NCI-H146 treated with DMSO at 0.1 percent for 48 hours (cell line): ENCODE measurements around the gene IPO13.

ENCODE experiments used
- DNase-seq: peaks from one replicate; lab custom pipeline; 2025; ENCODE audit not compliant: unreplicated experiment; lab: John Stamatoyannopoulos, UW

Gene IPO13, protein sequence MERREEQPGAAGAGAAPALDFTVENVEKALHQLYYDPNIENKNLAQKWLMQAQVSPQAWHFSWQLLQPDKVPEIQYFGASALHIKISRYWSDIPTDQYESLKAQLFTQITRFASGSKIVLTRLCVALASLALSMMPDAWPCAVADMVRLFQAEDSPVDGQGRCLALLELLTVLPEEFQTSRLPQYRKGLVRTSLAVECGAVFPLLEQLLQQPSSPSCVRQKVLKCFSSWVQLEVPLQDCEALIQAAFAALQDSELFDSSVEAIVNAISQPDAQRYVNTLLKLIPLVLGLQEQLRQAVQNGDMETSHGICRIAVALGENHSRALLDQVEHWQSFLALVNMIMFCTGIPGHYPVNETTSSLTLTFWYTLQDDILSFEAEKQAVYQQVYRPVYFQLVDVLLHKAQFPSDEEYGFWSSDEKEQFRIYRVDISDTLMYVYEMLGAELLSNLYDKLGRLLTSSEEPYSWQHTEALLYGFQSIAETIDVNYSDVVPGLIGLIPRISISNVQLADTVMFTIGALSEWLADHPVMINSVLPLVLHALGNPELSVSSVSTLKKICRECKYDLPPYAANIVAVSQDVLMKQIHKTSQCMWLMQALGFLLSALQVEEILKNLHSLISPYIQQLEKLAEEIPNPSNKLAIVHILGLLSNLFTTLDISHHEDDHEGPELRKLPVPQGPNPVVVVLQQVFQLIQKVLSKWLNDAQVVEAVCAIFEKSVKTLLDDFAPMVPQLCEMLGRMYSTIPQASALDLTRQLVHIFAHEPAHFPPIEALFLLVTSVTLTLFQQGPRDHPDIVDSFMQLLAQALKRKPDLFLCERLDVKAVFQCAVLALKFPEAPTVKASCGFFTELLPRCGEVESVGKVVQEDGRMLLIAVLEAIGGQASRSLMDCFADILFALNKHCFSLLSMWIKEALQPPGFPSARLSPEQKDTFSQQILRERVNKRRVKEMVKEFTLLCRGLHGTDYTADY

GRCh38 chr1:43946236-43947060 lies at the start of gene IPO13:
IPO13 (plus strand) TSS chr1:43946950; CDS start chr1:43947601, 651 bp downstream.
- peak; percentile 75 for DNase-seq

GRCh38 chr1:43898981-43899380 lies 47.8 kb upstream of the IPO13 start:
- DNase-seq = no peak

- no peak for DNase-seq
Measured at GRCh38 chr1:43900386-43900785, 46.4 kb upstream of the IPO13 start.

GRCh38 chr1:43901196-43901961 lies 45.4 kb upstream of the IPO13 start:
- DNase-seq = no peak

DNA sequence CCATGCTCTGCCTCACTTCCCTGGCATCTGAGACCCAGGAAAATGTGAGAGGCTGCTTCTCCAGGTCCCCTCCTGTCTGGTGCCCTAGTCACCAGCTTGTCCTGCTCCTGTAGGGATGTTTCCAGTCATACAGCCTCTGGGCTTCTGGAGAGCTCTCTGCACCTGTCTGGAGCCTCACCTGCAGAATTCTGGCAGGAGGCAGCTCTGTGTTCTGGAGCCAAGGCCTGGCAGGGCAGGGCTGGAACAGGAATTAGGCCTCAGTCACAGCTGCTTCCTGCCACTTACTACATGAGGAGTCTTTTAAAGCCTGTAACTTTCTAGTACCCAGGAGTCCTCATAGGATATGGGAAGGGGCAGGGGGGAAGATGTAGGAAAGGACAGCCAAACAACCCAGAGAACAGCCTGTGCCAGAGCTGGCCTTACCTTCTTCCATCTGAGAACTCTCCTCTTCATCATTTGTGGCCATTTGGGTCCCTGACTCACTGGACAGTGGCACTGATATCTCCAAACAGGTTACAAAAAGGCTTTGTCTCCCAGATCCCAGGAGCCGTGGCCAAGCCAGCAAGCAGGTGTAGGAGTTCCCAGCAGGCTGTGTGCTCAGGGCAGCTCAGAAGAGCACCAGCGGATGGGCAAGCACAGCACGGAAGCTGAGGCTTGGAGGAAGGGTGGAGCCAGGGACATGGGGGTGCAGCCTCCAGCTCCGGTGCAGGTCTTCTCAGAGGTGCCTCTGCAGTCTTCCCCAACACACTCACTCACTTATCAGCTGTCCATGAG lies 44.5 kb upstream of the IPO13 start:
- DNase-seq = no peak

DNA sequence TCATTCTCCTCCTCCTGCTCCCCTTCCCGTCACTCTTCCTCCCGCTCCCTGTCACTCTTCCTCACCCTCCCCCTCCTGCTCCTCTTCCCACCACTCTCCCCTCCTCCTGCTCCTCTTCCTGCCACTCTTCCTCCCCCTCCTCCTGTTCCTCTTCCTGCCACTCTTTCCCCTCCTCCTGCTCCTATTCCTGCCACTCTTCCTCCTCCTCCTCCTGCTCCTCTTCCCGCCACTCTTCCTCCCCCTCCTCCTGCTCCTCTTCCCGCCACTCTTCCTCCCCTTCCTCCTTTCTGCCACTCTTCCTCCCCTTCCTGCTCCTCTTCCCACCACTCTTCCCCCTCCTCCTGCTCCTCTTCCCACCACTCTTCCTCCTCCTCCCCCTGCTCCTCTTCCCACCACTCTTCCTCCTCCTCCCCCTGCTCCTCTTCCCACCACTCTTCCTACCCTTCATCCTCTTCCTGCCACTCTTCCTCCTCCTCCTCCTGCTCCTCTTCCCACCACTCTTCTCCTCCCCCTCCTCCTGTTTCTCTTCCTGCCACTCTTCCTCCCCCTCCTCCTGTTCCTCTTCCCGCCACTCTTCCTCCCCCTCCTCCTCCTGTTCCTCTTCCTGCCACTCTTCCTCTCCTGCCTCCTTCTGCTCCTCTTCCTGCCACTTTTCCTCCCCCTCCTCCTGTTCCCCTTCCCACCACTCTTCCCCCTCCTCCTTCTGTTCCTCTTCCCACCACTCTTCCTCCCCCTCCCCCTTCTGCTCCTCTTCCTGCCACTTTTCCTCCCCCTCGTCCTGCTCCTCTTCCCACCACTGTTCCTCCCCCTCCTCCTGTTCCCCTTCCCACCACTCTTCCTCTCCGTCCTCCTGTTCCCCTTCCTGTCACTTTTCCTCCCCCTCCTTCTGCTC lies 41.8 kb upstream of the IPO13 start:
- DNase-seq = no peak

DNA sequence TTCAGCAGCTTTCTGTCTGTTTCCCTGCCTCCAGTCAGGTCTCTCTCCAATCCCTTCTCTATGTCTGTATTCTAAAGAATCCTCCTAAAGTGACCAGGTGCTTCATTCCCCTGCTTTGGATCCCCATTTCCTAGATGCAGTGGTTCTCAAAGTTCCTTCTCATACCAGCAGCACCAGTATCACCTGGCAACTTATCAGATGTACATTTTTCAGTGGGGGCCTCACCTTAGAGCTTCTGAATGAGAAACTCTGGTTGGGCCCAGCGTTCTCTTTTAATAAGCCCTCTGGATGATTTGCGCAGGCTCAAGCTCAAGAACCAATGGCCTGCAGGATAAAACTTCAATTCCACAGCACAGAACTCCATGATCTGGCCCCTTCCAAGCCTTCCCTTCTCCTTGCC lies 38.5 kb upstream of the IPO13 start:
- no peak for DNase-seq

GRCh38 chr1:43908858-43909257 lies 37.9 kb upstream of the IPO13 start:
- DNase-seq = no peak

DNA sequence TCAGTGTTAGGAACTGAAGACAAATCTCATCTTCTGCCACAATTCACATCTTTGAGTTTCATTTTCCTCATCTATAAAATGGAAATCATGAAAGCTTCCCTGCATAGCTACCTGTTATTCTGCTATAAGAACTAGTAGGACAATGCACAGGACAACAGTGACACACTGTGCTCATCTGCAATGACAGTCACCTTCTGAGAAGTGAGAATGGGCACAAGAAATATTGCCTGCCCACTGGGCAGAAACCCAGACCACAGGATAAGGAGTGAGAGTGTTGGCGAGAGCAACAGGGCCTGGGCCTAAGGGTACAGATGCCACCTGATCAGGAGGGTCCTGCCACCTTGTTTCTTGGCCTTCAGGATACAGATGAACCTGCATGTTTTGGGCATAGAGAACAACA lies 36.4 kb upstream of the IPO13 start:
- DNase-seq = no peak

DNA sequence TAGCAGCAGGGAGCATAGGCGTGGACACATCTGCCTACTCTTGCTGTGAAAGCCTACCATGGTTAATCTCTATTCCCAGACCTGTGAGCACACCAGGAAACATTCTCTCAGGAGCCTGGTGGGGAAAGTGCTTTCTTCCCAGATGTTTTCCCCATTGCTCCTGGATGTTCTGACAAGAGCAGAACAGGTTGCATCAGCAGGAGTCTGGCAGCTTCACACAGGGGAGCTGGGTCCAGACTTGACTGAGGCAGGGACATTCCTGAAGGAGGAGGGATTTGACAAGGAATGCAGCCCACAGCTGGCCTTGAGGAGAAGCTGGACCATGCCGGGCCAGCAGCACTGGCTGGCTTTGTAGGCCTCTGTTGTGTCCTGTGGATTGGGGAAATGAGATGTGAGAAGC lies 34.1 kb upstream of the IPO13 start:
- DNase-seq = no peak

- no peak for DNase-seq
Measured at GRCh38 chr1:43913051-43913501, 33.7 kb upstream of the IPO13 start.

DNA sequence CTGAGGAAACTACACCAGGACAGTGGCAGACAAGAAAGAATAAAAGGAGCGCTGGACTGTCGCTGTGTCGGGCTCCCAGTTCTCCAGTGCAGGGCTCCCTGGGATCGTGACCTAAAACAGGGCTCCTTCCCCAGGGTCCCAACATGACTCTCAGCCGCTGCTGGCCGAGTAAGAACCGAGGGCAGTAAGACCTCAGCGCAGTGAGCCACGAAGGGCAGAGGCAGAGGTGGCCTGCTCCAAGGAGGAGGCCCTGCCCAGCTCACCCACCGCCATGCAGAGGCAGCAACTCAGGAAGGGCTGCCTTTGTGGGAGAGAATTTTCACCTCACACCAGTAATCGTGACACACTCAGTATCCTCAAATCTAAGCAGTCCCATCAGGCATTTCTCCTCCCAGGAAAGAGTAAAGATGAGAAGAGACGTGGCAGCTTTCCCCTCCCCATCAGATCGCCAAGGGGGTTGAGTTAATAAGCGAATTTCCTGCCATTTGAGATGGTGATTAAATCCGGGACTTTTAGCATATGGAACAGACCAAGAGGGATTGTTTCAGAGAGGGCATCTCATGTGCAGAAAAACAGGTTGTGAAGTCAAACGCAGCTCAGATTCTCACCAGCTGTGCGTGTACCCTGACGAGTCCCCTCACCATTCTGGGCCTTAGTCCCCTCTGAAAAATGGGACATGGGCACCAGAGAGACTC lies 32.9 kb upstream of the IPO13 start:
- no peak for DNase-seq

DNA sequence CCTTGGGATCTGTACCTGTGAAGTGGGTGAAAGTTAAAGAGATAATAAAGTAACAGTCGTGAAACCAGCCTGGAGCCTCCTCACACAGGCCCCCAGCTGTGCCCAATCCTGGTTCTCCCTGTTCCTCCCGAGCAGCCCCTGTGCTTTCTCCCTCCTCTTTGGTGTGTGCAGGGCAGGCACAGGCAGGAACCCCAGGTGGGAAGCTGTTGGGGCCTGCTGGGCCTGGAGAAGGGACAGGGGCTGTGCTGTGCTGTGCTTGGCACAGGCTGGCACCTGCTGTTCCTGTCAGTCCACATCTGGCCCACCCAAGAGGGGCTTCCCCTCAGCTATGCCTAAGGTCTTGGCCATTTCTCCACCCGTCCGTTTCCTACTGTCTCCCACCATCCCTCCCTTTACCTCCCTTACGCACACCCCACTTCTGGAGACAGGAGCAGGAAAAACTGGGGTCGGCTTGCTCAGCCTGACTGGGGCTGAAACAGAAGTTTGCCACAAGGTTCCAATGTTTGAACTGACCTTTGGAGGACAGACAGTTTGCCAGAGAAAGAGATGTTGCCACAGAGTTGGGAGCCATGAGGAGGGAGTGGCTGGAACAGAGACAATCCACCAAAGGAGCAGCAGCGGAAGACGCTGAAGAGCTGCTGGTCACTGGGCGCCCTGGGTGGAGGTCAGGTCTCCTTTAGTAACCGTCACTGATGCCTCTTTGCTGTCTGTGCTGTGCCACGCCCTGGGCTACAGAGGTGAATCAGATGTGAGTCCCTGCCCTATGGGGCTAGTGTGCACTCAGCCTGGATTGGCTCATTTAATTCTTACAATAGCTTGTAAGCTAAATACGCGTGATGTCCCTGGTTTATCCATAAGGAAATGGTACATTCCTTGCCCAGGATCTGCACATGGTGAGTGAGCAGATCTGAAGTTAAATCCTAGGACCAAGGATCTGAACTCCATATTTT lies 31.9 kb upstream of the IPO13 start:
- DNase-seq = no peak

- no peak for DNase-seq
Measured at GRCh38 chr1:43919906-43920305, 26.8 kb upstream of the IPO13 start.

DNA sequence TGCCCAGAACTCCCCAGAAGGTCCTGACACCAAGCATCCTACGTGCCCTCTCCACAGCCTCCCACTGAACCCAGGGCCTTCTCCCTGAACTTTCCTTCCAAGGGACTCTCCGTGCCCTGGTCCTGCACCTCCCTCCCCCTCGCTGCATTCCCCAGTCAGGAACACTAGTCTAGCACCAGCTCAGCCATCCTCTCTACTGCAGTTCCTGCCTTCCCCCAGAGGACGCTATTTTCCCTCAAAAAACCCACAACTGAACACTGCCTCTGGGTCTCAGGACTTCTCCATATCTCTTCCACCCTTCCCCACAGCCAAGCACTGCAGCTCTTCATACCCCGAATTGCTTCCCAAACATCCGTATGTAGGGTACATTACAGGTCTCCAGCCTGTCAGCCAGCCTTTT lies 25.7 kb upstream of the IPO13 start:
- DNase-seq = no peak

DNA sequence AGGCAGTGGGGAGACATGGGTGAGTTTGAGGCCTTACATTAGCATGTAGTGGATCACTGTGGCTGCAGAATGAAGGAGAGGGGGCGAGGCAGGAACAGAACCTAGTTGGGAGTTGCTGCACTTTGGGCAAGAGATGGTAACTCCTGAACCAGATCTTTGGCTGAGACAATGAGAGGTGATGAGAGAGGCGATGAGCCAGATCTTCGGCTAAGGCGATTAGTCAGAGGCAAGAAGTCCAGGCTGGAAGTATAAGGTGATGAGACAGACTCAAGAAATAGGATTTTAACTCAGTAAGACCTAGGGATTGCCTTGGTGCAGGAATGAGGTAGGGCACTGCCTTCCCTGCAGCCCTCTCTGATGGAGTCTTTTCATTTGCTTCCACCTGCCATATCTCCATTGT lies 22.2 kb upstream of the IPO13 start:
- no peak for DNase-seq

GRCh38 chr1:43925846-43926245 lies 20.9 kb upstream of the IPO13 start:
- DNase-seq = no peak
